IMR-90 (cell line): ENCODE measurements around the gene DRD4. TPM values are rescaled to one million over a fixed set of nuclear protein-coding genes. Genes with fewer than 3 reads are reported as not detected.

Source experiments
- ATAC-seq: fragments of 200-7000 bp; cut with Tn5 transposase; 2 replicates; pipeline ENCODE4 v1.9.1; 2020; ENCODE audit warnings: low read depth, mild to moderate bottlenecking, moderate library complexity
- BruUV-seq: library from RNA; stranded (reverse); fragments of 400-500 nt; replicated peaks from 2 replicates; lab custom pipeline; 2021; lab: Mats Ljungman, UMichigan
- CTCF ChIA-PET: fragments of 300-600 bp; formaldehyde crosslinking; extraction: SDS; loops from one replicate; lab custom pipeline; 2021; ENCODE audit warnings: antibody characterized with exemption; lab: Yijun Ruan, JAX
- POLR2A ChIA-PET: fragments of 300-600 bp; sonication (Branson Sonifier 250); formaldehyde crosslinking; loops from one replicate; lab custom pipeline; 2022; ENCODE audit warnings: antibody characterized with exemption; ENCODE audit not compliant: unreplicated experiment; lab: Charles Lee
- DNase-seq: peaks from one replicate; pipeline ENCODE4 v3.0.0; 2013
- H2AFZ ChIP-seq: replicated peaks from 2 replicates; pipeline ENCODE3; 2013; ENCODE audit warnings: low read length, mild to moderate bottlenecking; ENCODE audit not compliant: poor library complexity
- H2AK5ac ChIP-seq: 2 replicates; pipeline ENCODE4 v1.6.1; 2013; ENCODE audit warnings: low read depth, low read length, inconsistent platforms
- H2AK9ac ChIP-seq: replicated peaks from 2 replicates; pipeline ENCODE3; 2013; ENCODE audit warnings: mild to moderate bottlenecking, low read depth, low read length, moderate library complexity; ENCODE audit not compliant: poor library complexity
- H2BK120ac ChIP-seq: 2 replicates; pipeline ENCODE4 v1.6.1; 2013; ENCODE audit warnings: low read depth, low read length, inconsistent platforms
- H2BK15ac ChIP-seq: 3 replicates; pipeline ENCODE4 v1.6.1; 2013; ENCODE audit warnings: low read depth, low read length, inconsistent platforms
- H2BK20ac ChIP-seq: 2 replicates; pipeline ENCODE4 v1.6.1; 2013; ENCODE audit warnings: low read depth, mild to moderate bottlenecking, inconsistent platforms, low read length, moderate library complexity
- H2BK5ac ChIP-seq: 2 replicates; pipeline ENCODE4 v1.6.1; 2013; ENCODE audit warnings: mild to moderate bottlenecking, low read depth, low read length, inconsistent platforms; ENCODE audit not compliant: poor library complexity, severe bottlenecking
- H3K14ac ChIP-seq: replicated peaks from 2 replicates; pipeline ENCODE4 v1.6.1; 2013; ENCODE audit warnings: low read depth, low read length, inconsistent platforms
- H3K18ac ChIP-seq: 2 replicates; pipeline ENCODE4 v1.6.1; 2013; ENCODE audit warnings: low read depth, low read length, control low read depth
- H3K23ac ChIP-seq: 2 replicates; pipeline ENCODE4 v1.6.1; 2013; ENCODE audit warnings: low read depth, low read length, inconsistent platforms
- H3K27ac ChIP-seq: 2 replicates; pipeline ENCODE4 v1.5.1; 2013; ENCODE audit warnings: mild to moderate bottlenecking, control low read depth, low read length; ENCODE audit not compliant: insufficient read depth
- H3K27me3 ChIP-seq: 2 replicates; pipeline ENCODE4 v1.6.1; 2013; ENCODE audit warnings: low read length; ENCODE audit not compliant: control insufficient read depth, insufficient read depth
- H3K36me3 ChIP-seq: 2 replicates; pipeline ENCODE4 v1.6.1; 2013; ENCODE audit warnings: low read length, mixed read lengths; ENCODE audit not compliant: control insufficient read depth, insufficient read depth
- H3K4ac ChIP-seq: 2 replicates; pipeline ENCODE4 v1.6.1; 2013; ENCODE audit warnings: low read depth, low read length, inconsistent platforms
- H3K4me1 ChIP-seq: 2 replicates; pipeline ENCODE4 v1.6.1; 2013; ENCODE audit warnings: low read length, mixed read lengths; ENCODE audit not compliant: control insufficient read depth, insufficient read depth
- H3K4me2 ChIP-seq: 2 replicates; pipeline ENCODE4 v1.6.1; 2013; ENCODE audit warnings: low read depth, mild to moderate bottlenecking, control low read depth, low read length, moderate library complexity
- H3K4me3 ChIP-seq: 2 replicates; pipeline ENCODE4 v1.5.1; 2013; ENCODE audit warnings: low read depth, mild to moderate bottlenecking, control low read depth, low read length, moderate library complexity; ENCODE audit not compliant: insufficient read depth
- H3K56ac ChIP-seq: 2 replicates; pipeline ENCODE4 v1.6.1; 2013; ENCODE audit warnings: low read length, inconsistent platforms; ENCODE audit not compliant: insufficient read depth; ENCODE audit errors: extremely low read depth
- H3K79me1 ChIP-seq, 2 experiments: 2 replicates each; pipeline ENCODE4 v1.6.1; 2013; ENCODE audit warnings: low read length in 2 of 2, inconsistent platforms in 1 of 2, low read depth in 1 of 2
- H3K9ac ChIP-seq: 2 replicates; pipeline ENCODE4 v1.6.1; 2013; ENCODE audit warnings: low read depth, low read length, control low read depth
- H3K9me1 ChIP-seq: 2 replicates; pipeline ENCODE4 v1.6.1; 2013; ENCODE audit warnings: low read length, inconsistent platforms; ENCODE audit not compliant: insufficient read depth
- H3K9me3 ChIP-seq: 2 replicates; pipeline ENCODE4 v1.6.1; 2013; ENCODE audit warnings: low read length; ENCODE audit not compliant: control insufficient read depth, insufficient read depth
- H4K20me1 ChIP-seq: 2 replicates; pipeline ENCODE4 v1.6.1; 2013; ENCODE audit warnings: low read length, inconsistent platforms; ENCODE audit not compliant: insufficient read depth
- H4K5ac ChIP-seq: 2 replicates; pipeline ENCODE4 v1.6.1; 2013; ENCODE audit warnings: mild to moderate bottlenecking, low read depth, low read length, control low read depth
- H4K8ac ChIP-seq, 2 experiments: 2 replicates each; pipeline ENCODE4 v1.6.1; 2013; ENCODE audit warnings: low read depth in 2 of 2, low read length in 2 of 2, control low read depth in 1 of 2, inconsistent platforms in 1 of 2
- H4K91ac ChIP-seq: 2 replicates; pipeline ENCODE4 v1.6.1; 2013; ENCODE audit warnings: low read depth, low read length, inconsistent platforms; ENCODE audit not compliant: insufficient read depth
- CEBPB ChIP-seq: IDR thresholded peaks from 2 replicates; pipeline ENCODE4 v1.6.1; 2012; ENCODE audit warnings: low read depth, low read length, improper control_type of control experiment
- CHD1 ChIP-seq: IDR thresholded peaks from 2 replicates; pipeline ENCODE4 v1.6.1; 2012; ENCODE audit warnings: low read depth, low read length, improper control_type of control experiment
- WGBS, 2 experiments: methylation state at CpG; one replicate each; pipeline versions ENCODE4 v1.1.5 to v1.1.7; 2013; ENCODE audit warnings: missing lambda C conversion rate in 2 of 2; ENCODE audit not compliant: insufficient read length in 1 of 2; ENCODE audit errors: extremely low coverage in 2 of 2; 5-methylcytosine and 5-hydroxymethylcytosine counted together
- dilution Hi-C: fragments of 300-500 bp; cut with HindIII; formaldehyde crosslinking; loops from one replicate; pipeline ENCODE4 v1.14.3; 2018; ENCODE audit warnings: low sequenced_read_pairs; ENCODE audit not compliant: unreplicated experiment
- in situ Hi-C: fragments of 300-500 bp; cut with MboI; formaldehyde crosslinking; loops from 3 replicates; pipeline ENCODE4 v1.14.3; 2019; ENCODE audit warnings: low sequenced_read_pairs, inconsistent platforms, mixed read lengths
- intact Hi-C: fragments of 100-400 bp; cut with micrococcal nuclease; formaldehyde crosslinking; loops from 2 replicates; pipeline ENCODE4 v1.10.0; 2022
- polyA plus RNA-seq, 3 experiments: library from polyadenylated mRNA; depleted of rRNA; stranded (reverse); fragments of >200 nt; gene quantifications; 2 replicates each; pipeline ENCODE4 v1.2.3, GENCODE V29; 2012; ENCODE audit warnings: low replicate concordance in 1 of 3
- total RNA-seq: library from RNA; depleted of rRNA; stranded (reverse); fragments of >200 nt; gene quantifications from 2 replicates; pipeline ENCODE4 v1.2.3, GENCODE V29; 2012

Gene DRD4
- total and polyA plus RNA-seq, 2 of the 4 experiments (the other 2 are of a cell fraction), result not detected

DNA sequence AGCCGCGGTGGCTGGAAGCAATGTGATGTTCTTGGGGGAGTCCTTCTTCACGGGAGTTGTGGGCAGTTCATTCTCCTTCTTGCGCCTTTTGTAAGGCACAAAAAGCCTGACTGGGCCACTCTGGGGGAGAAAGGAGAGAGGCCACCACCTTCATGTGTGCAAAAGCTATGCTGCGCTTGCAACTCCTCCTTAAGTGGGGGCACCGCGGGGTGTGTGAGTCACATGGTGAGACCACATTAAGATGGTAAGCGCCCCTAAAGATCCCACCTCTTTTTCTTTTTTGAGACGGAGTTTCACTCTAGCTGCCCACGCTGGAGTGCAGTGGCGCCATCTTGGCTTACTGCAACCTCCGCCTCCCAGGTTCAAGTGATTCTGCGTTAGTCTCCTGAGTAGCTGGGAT, 43.9 kb downstream of the DRD4 start:
- POLR2A ChIA-PET, result interaction anchor here (0.6 kb wide), 1 partner anchor 15 kb away, joined by 4 read pairs; no protein-coding TSS in a partner anchor
- no peak for DNase-seq
- in situ Hi-C loops, result no loop called here

More for the DNA sequence above, 43.9 kb downstream of the DRD4 start:
- ATAC-seq, result no peak
- H4K91ac ChIP-seq, result no peak overlapping the region
- dilution Hi-C loops, result no loop called here
- H2AFZ ChIP-seq, result no peak overlapping the region
- H2BK15ac ChIP-seq, result no peak overlapping the region
- no TSS peak for BruUV-seq
- WGBS, 2 experiments, result 96% methylated on average over 9 of the region's 13 CpGs; no CpG with 5 or more reads in 1 of the 2 experiments
- no peaks in the 10 kb centered on the region for H3K27me3 ChIP-seq
- H3K56ac ChIP-seq, result no peak overlapping the region
- CTCF ChIA-PET, result interaction anchor here (0.6 kb wide), 1 partner anchor 38 kb away, joined by 3 read pairs; no protein-coding TSS in a partner anchor
- H2BK5ac ChIP-seq, result no peak overlapping the region
- H4K5ac ChIP-seq, result no peak overlapping the region
- no peak overlapping the region for H2BK120ac ChIP-seq
- H3K27ac ChIP-seq, result no peak overlapping the region
- H4K8ac ChIP-seq, result no peak overlapping the region
- TF ChIP-seq CEBPB, result no peak
- no peak for TF ChIP-seq CHD1
- no peak overlapping the region for H2AK9ac ChIP-seq
- H3K4me2 ChIP-seq, result no peak overlapping the region
- peaks cover 48% of the 10 kb centered on the region for H3K36me3 ChIP-seq
- H3K18ac ChIP-seq, result no peak overlapping the region
- H3K4ac ChIP-seq, result no peak overlapping the region
- H3K9me3 ChIP-seq, result no peaks in the 10 kb centered on the region
- no peak overlapping the region for H3K9ac ChIP-seq
- H3K9me1 ChIP-seq, result no peaks in the 10 kb centered on the region
- no peak overlapping the region for H3K14ac ChIP-seq
- no peaks in the 10 kb centered on the region; a peak in 2 of 4 replicates for H3K79me1 ChIP-seq
- H3K23ac ChIP-seq, result no peak overlapping the region
- H4K20me1 ChIP-seq, result no peaks in the 10 kb centered on the region
- H2AK5ac ChIP-seq, result no peak overlapping the region
- H2BK20ac ChIP-seq, result no peak overlapping the region
- no peak overlapping the region for H3K4me3 ChIP-seq
- intact Hi-C loops, result no loop called here
- H3K4me1 ChIP-seq, result no peaks in the 10 kb centered on the region
